ENCODE measurements around the gene VSIG10L. TPM values are rescaled to one million over a fixed set of nuclear protein-coding genes. Genes with fewer than 3 reads are reported as not detected.

The VSIG10L gene
- total RNA-seq (2022; extraction: Qiagen RNA extraction; ENCODE audit: low read depth) = 8.5 to 14.0 TPM (median 13.5 TPM) in 5 replicates

DNA sequence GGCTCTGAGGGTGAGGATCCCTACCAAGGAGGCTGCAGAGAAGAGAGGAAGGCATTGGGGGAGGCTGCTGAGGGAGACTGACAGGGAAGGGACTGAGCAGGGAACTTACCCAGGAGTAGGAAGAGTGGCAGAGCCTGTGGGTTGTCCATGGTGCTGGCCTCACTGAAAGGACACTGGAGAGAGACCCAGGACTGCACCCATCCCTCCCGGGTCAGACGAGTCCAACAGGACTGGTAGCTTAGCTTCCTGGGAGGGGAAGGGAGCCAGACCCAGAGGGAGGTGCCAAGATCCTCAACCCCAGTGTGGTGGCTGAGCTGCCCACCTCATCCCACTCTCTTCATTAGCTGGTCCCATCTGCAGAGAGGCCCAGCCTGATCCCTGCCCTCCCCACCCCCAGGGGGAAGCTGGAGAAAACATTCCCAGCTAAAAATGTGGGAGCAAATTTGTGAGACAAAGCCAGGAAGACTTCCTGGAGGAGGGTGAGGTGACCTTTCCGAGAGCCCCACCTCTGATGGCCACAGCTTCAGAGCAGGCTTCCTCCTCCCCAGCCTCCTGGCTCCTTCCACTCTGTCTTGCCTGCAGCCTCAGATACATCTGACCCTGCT lies at the start of gene VSIG10L:
Gene VSIG10L, minus strand, starts transcription at position 164 of the 605 bp plus-strand sequence. Its CDS starts 15 bp downstream, at position 149.

DNA sequence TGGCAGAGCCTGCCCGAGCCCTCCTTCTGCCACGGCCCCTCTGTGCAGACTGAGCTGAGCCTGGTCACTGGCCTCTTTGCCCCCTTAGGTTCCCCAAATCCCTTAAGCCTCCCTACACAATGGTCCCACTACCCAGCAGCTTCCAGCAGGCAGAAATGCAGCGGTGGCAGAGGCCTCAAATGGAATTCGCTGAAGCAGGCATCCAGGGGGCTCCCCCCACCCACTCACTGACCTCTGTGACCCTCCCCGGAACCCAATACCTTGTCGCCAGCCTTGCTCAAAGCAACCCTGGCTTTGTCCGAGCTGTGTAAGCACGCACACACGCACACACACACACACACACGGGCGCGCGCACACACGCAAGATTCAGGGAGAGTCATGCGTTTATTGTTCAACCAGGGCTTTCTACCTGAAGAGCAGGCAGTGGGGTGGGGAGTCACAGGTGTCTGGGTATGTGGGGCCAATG lies 46.0 kb upstream of the VSIG10L start, which contains the start of gene LIM2:
Gene LIM2, minus strand, starts transcription at position 51 of the 466 bp plus-strand sequence. CDS start 531 bp downstream, outside the sequence.

DNA sequence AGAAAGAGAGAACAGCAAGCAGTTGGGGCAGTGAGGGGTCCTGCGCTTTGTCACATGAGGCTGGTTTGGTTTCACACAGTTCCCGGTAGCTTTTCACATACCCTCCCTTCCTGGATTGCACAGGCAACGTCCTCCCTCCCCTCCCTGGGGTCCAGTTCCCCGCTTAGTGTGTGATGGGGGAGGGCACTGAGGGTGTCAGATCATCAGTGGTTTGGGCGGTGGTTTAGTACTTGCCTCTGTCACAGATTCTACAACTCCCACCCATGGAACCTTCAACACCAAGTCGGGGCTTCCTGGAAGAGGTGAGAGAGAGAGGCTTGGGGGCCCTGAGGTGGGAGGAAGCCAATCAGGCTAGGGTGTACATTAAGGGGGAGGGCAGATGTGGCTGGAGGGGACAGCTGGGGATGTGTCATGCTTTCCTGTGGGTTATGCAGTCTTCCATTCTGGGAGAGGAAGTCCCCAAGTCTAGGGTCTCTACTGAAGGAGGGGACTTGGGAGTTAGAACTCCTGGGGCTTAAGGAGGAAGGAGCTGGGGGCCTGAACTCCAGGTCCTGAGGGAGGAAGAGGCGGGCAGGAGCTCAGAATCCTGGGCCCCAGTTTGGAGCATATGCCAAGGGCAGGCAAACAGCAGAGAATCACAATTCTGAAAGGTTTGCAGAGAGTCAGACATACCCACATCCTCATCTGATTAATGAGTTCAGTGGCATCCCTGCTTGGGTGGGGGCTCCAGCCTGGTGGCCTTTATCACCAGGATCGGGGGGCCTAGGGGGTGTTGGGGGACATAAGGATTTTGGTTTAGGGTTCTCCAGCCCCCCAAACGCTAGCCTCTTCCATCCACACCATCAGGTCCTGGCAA lies 30.9 kb upstream of the VSIG10L start, which contains the start of gene NKG7:
Gene NKG7, minus strand, starts transcription at position 6 of the 856 bp plus-strand sequence. CDS start 119 bp downstream, outside the sequence.

DNA sequence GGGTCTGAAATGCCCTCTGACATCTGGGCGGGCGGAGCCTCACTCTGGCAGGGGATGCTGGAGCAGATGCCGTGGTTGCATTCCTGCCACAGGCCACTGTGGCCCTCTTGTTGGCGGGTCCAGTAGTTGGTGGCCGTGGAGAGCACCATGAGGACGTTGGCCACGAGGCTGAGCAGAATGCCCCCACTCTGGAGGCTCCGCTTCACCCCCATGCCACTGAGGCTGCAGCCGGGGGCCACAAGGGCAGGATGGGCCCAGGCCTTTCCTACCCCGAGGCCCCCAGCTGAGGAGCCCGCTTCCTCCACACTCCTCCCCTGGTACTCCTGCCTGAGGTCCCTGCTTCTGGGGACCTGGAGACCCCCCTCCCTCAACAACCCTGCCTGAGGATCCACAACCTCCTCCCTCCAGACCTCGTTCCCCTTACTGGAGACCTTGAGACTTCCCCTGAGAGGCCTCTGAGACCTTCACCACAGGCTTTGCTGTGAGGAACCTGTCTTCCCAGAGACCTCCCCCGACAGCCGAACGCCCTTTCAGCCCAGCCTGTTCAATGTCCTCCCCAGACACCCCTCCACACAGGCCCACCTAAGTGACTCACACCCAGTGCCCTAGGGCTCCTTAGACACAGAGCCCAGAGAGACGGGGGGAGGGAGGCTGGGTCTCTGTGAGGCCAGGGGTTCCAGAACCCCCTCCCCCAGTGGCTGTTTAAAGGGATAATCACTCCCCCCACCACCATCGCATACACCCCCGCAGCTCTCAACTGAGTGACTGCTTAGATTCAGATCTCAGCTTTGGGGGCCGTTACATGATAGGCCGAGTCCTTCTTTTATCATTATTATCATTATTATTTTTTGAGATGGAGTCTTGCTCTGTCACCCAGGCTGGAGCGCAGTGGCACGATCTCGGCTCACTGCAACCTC lies 26.7 kb upstream of the VSIG10L start, which contains the start of gene CLDND2:
Gene CLDND2, minus strand, starts transcription at position 638 of the 917 bp plus-strand sequence. Its CDS starts 426 bp downstream, at position 212.

DNA sequence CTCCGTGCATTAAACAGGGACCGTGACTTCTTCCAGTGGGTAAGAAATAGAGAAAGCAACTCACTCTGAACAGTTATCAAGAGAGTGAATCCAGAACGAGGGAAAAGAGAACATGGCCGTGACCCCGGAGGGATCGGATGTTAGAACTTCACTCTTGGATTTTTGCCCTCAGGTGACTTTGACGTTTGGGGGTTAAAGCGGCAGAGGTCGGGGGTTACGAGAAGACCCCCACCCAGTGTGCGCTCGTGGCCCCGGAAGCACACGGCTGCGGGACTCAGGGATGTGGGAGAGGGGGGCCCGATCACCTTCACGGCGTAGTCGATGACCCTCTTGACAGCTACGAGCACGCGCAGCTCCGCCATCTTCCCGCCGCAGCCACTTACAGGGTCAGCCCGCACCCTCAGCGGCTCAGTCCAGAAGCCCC lies 24.0 kb upstream of the VSIG10L start, which contains the start of gene ETFB:
Gene ETFB, minus strand, starts transcription at position 424 of the 424 bp plus-strand sequence. Its CDS starts 62 bp downstream, at position 362.

DNA sequence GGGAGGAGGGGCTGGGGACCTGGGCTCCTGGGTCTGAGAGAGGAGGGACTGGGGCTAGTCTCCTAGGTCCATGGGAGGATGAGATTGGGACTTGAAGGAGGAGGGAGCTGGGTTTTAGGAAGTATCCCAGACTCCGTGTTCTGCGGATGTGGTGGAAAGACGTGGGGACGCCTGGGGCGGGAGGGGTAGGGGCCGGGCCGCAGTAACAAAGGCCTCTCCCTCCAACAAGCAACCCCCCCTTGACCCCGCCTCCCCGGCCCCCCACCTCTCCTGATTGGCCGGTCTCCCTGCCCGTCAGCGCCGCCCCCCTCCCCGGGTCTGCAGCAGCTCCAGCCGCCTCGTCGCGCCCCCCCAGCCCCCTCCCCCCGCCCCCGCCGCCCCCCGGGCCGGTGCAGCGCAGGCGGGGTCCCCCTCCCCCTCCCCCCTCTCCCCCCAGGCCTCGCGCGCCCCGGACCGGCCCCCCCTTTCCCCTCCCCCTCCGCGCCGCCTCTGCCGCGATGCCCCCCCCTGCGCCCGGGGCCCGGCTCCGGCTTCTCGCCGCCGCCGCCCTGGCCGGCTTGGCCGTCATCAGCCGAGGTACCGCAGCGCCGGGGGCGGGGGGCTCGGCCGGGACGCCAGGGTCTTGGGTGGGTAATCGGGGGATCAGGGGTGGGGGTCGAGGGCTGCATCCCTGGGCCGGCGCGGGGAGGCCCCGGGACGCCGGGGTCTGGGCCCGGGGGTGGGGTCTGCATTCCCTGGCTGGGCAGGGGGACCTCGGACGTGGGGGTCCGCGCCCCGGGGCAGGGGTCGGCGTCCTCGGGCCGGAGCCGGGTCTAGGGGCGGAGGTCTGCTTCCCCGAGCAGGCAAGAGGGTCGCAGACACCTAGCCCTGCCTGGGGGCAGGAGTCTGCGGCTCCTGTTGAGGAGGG lies 30.3 kb downstream of the VSIG10L start, which contains the start of gene IGLON5:
Gene IGLON5, plus strand, starts transcription at position 294 of the 907 bp plus-strand sequence. Its CDS starts 204 bp downstream, at position 498.

Other genes with a start within 250 kb of the VSIG10L start
- 2.8 to 19.3 TPM (median 16.8 TPM) in 5 replicates for gene CTU1, start 233.7 kb downstream of the VSIG10L start, total RNA-seq (2022; extraction: Qiagen RNA extraction; ENCODE audit: low read depth)
- not detected in 5 replicates for gene SIGLEC9, start 217.2 kb downstream of the VSIG10L start, total RNA-seq (2022; extraction: Qiagen RNA extraction; ENCODE audit: low read depth)
- not detected in 5 replicates for gene SIGLEC7, start 199.8 kb downstream of the VSIG10L start, total RNA-seq (2022; extraction: Qiagen RNA extraction; ENCODE audit: low read depth)
- 0.13 to 0.27 TPM in 2 of 5 replicates, not detected in the others for gene CD33, start 117.1 kb downstream of the VSIG10L start, total RNA-seq (2022; extraction: Qiagen RNA extraction; ENCODE audit: low read depth)
- not detected in 5 replicates for gene SIGLECL1, start 91.1 kb downstream of the VSIG10L start, total RNA-seq (2022; extraction: Qiagen RNA extraction; ENCODE audit: low read depth)
- gene IGLON5, start 30.5 kb downstream of the VSIG10L start, total RNA-seq (2022; extraction: Qiagen RNA extraction; ENCODE audit: low read depth) = 0.05 to 0.12 TPM in 2 of 5 replicates, not detected in the others
- 227 to 248 TPM (median 235 TPM) in 5 replicates for gene ETFB, start 24.2 kb upstream of the VSIG10L start, total RNA-seq (2022; extraction: Qiagen RNA extraction; ENCODE audit: low read depth)
- 6.6 to 12.6 TPM (median 10.5 TPM) in 5 replicates for gene CLDND2, start 26.9 kb upstream of the VSIG10L start, total RNA-seq (2022; extraction: Qiagen RNA extraction; ENCODE audit: low read depth)
- not detected in 5 replicates for gene NKG7, start 30.5 kb upstream of the VSIG10L start, total RNA-seq (2022; extraction: Qiagen RNA extraction; ENCODE audit: low read depth)
- gene LIM2, start 45.8 kb upstream of the VSIG10L start, total RNA-seq (2022; extraction: Qiagen RNA extraction; ENCODE audit: low read depth) = not detected in 5 replicates
- not detected in 5 replicates for gene C19orf84, start 48.5 kb upstream of the VSIG10L start, total RNA-seq (2022; extraction: Qiagen RNA extraction; ENCODE audit: low read depth)
- gene SIGLEC10, start 75.5 kb upstream of the VSIG10L start, total RNA-seq (2022; extraction: Qiagen RNA extraction; ENCODE audit: low read depth) = not detected in 5 replicates
- not detected in 5 replicates for gene SIGLEC8, start 116.3 kb upstream of the VSIG10L start, total RNA-seq (2022; extraction: Qiagen RNA extraction; ENCODE audit: low read depth)
- not detected in 5 replicates for gene CEACAM18, start 136.4 kb upstream of the VSIG10L start, total RNA-seq (2022; extraction: Qiagen RNA extraction; ENCODE audit: low read depth)
- not detected in 5 replicates for gene SIGLEC12, start 159.7 kb upstream of the VSIG10L start, total RNA-seq (2022; extraction: Qiagen RNA extraction; ENCODE audit: low read depth)
- not detected in 5 replicates for gene SIGLEC6, start 189.5 kb upstream of the VSIG10L start, total RNA-seq (2022; extraction: Qiagen RNA extraction; ENCODE audit: low read depth)
- gene ZNF175, start 229.1 kb upstream of the VSIG10L start, total RNA-seq (2022; extraction: Qiagen RNA extraction; ENCODE audit: low read depth) = 2.6 to 5.5 TPM (median 4.4 TPM) in 5 replicates